ENCODE results near the gene BSPH1.

DNA sequence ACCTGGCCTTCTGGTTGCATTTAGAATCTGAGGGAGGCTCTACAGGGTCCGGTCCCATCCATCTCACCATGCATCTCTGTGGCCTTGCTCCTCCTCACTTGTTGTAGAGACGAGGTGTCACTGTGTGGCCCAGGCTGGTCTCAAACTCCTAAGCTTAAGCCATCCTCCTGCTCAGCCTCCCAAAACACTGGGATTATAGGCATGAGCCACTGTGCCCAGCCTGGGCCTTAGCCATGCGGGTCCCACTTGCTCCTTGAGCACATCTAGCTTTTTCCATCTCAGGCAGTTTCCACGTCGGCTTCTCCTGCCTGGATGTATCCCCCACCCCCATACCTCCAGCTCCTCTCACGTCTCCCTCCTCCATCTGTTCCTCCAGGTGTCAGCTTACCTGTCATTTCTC is 12.3 kb upstream of the BSPH1 start:
- TF ChIP-seq, protein P1, sequence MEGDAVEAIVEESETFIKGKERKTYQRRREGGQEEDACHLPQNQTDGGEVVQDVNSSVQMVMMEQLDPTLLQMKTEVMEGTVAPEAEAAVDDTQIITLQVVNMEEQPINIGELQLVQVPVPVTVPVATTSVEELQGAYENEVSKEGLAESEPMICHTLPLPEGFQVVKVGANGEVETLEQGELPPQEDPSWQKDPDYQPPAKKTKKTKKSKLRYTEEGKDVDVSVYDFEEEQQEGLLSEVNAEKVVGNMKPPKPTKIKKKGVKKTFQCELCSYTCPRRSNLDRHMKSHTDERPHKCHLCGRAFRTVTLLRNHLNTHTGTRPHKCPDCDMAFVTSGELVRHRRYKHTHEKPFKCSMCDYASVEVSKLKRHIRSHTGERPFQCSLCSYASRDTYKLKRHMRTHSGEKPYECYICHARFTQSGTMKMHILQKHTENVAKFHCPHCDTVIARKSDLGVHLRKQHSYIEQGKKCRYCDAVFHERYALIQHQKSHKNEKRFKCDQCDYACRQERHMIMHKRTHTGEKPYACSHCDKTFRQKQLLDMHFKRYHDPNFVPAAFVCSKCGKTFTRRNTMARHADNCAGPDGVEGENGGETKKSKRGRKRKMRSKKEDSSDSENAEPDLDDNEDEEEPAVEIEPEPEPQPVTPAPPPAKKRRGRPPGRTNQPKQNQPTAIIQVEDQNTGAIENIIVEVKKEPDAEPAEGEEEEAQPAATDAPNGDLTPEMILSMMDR (IDR thresholded peaks at IDR 0.05) = no peak
- no peak for TF ChIP-seq POLR2A (IDR thresholded peaks at IDR 0.05)
